IMR-90 (cell line): ENCODE measurements around the gene PRXL2B. TPM values are rescaled to one million over a fixed set of nuclear protein-coding genes. Genes with fewer than 3 reads are reported as not detected.
"Not testable (repeated sequence)": the region's sequence is repeated elsewhere in the genome, so short reads cannot be mapped to it uniquely, and the experiment has no call there.

Source experiments
- ATAC-seq: fragments of 200-7000 bp; cut with Tn5 transposase; 2 replicates; pipeline ENCODE4 v1.9.1; 2020; ENCODE audit warnings: low read depth, mild to moderate bottlenecking, moderate library complexity
- BruUV-seq: library from RNA; stranded (reverse); fragments of 400-500 nt; replicated peaks from 2 replicates; lab custom pipeline; 2021; lab: Mats Ljungman, UMichigan
- CTCF ChIA-PET: fragments of 300-600 bp; formaldehyde crosslinking; extraction: SDS; loops from one replicate; lab custom pipeline; 2021; ENCODE audit warnings: antibody characterized with exemption; lab: Yijun Ruan, JAX
- POLR2A ChIA-PET: fragments of 300-600 bp; sonication (Branson Sonifier 250); formaldehyde crosslinking; loops from one replicate; lab custom pipeline; 2022; ENCODE audit warnings: antibody characterized with exemption; ENCODE audit not compliant: unreplicated experiment; lab: Charles Lee
- DNase-seq: peaks from one replicate; pipeline ENCODE4 v3.0.0; 2013
- H2AFZ ChIP-seq: replicated peaks from 2 replicates; pipeline ENCODE3; 2013; ENCODE audit warnings: low read length, mild to moderate bottlenecking; ENCODE audit not compliant: poor library complexity
- H2AK5ac ChIP-seq: 2 replicates; pipeline ENCODE4 v1.6.1; 2013; ENCODE audit warnings: low read depth, low read length, inconsistent platforms
- H2AK9ac ChIP-seq: replicated peaks from 2 replicates; pipeline ENCODE3; 2013; ENCODE audit warnings: mild to moderate bottlenecking, low read depth, low read length, moderate library complexity; ENCODE audit not compliant: poor library complexity
- H2BK120ac ChIP-seq: 2 replicates; pipeline ENCODE4 v1.6.1; 2013; ENCODE audit warnings: low read depth, low read length, inconsistent platforms
- H2BK15ac ChIP-seq: 3 replicates; pipeline ENCODE4 v1.6.1; 2013; ENCODE audit warnings: low read depth, low read length, inconsistent platforms
- H2BK20ac ChIP-seq: 2 replicates; pipeline ENCODE4 v1.6.1; 2013; ENCODE audit warnings: low read depth, mild to moderate bottlenecking, inconsistent platforms, low read length, moderate library complexity
- H2BK5ac ChIP-seq: 2 replicates; pipeline ENCODE4 v1.6.1; 2013; ENCODE audit warnings: mild to moderate bottlenecking, low read depth, low read length, inconsistent platforms; ENCODE audit not compliant: poor library complexity, severe bottlenecking
- H3K14ac ChIP-seq: replicated peaks from 2 replicates; pipeline ENCODE4 v1.6.1; 2013; ENCODE audit warnings: low read depth, low read length, inconsistent platforms
- H3K18ac ChIP-seq: 2 replicates; pipeline ENCODE4 v1.6.1; 2013; ENCODE audit warnings: low read depth, low read length, control low read depth
- H3K23ac ChIP-seq: 2 replicates; pipeline ENCODE4 v1.6.1; 2013; ENCODE audit warnings: low read depth, low read length, inconsistent platforms
- H3K27ac ChIP-seq: 2 replicates; pipeline ENCODE4 v1.5.1; 2013; ENCODE audit warnings: mild to moderate bottlenecking, control low read depth, low read length; ENCODE audit not compliant: insufficient read depth
- H3K27me3 ChIP-seq: 2 replicates; pipeline ENCODE4 v1.6.1; 2013; ENCODE audit warnings: low read length; ENCODE audit not compliant: control insufficient read depth, insufficient read depth
- H3K36me3 ChIP-seq: 2 replicates; pipeline ENCODE4 v1.6.1; 2013; ENCODE audit warnings: low read length, mixed read lengths; ENCODE audit not compliant: control insufficient read depth, insufficient read depth
- H3K4ac ChIP-seq: 2 replicates; pipeline ENCODE4 v1.6.1; 2013; ENCODE audit warnings: low read depth, low read length, inconsistent platforms
- H3K4me1 ChIP-seq: 2 replicates; pipeline ENCODE4 v1.6.1; 2013; ENCODE audit warnings: low read length, mixed read lengths; ENCODE audit not compliant: control insufficient read depth, insufficient read depth
- H3K4me2 ChIP-seq: 2 replicates; pipeline ENCODE4 v1.6.1; 2013; ENCODE audit warnings: low read depth, mild to moderate bottlenecking, control low read depth, low read length, moderate library complexity
- H3K4me3 ChIP-seq: 2 replicates; pipeline ENCODE4 v1.5.1; 2013; ENCODE audit warnings: low read depth, mild to moderate bottlenecking, control low read depth, low read length, moderate library complexity; ENCODE audit not compliant: insufficient read depth
- H3K56ac ChIP-seq: 2 replicates; pipeline ENCODE4 v1.6.1; 2013; ENCODE audit warnings: low read length, inconsistent platforms; ENCODE audit not compliant: insufficient read depth; ENCODE audit errors: extremely low read depth
- H3K79me1 ChIP-seq, 2 experiments: 2 replicates each; pipeline ENCODE4 v1.6.1; 2013; ENCODE audit warnings: low read length in 2 of 2, inconsistent platforms in 1 of 2, low read depth in 1 of 2
- H3K9ac ChIP-seq: 2 replicates; pipeline ENCODE4 v1.6.1; 2013; ENCODE audit warnings: low read depth, low read length, control low read depth
- H3K9me1 ChIP-seq: 2 replicates; pipeline ENCODE4 v1.6.1; 2013; ENCODE audit warnings: low read length, inconsistent platforms; ENCODE audit not compliant: insufficient read depth
- H3K9me3 ChIP-seq: 2 replicates; pipeline ENCODE4 v1.6.1; 2013; ENCODE audit warnings: low read length; ENCODE audit not compliant: control insufficient read depth, insufficient read depth
- H4K20me1 ChIP-seq: 2 replicates; pipeline ENCODE4 v1.6.1; 2013; ENCODE audit warnings: low read length, inconsistent platforms; ENCODE audit not compliant: insufficient read depth
- H4K5ac ChIP-seq: 2 replicates; pipeline ENCODE4 v1.6.1; 2013; ENCODE audit warnings: mild to moderate bottlenecking, low read depth, low read length, control low read depth
- H4K8ac ChIP-seq, 2 experiments: 2 replicates each; pipeline ENCODE4 v1.6.1; 2013; ENCODE audit warnings: low read depth in 2 of 2, low read length in 2 of 2, control low read depth in 1 of 2, inconsistent platforms in 1 of 2
- H4K91ac ChIP-seq: 2 replicates; pipeline ENCODE4 v1.6.1; 2013; ENCODE audit warnings: low read depth, low read length, inconsistent platforms; ENCODE audit not compliant: insufficient read depth
- MXI1 ChIP-seq: IDR thresholded peaks from 2 replicates; pipeline ENCODE4 v1.6.1; 2012; ENCODE audit warnings: low read depth, mild to moderate bottlenecking, low read length, moderate library complexity, borderline replicate concordance
- RFX5 ChIP-seq: IDR thresholded peaks from 2 replicates; pipeline ENCODE4 v1.8.0; 2012; ENCODE audit warnings: low read depth, mild to moderate bottlenecking, low read length, moderate library complexity
- WGBS, 2 experiments: methylation state at CpG; one replicate each; pipeline versions ENCODE4 v1.1.5 to v1.1.7; 2013; ENCODE audit warnings: missing lambda C conversion rate in 2 of 2; ENCODE audit not compliant: insufficient read length in 1 of 2; ENCODE audit errors: extremely low coverage in 2 of 2; 5-methylcytosine and 5-hydroxymethylcytosine counted together
- dilution Hi-C: fragments of 300-500 bp; cut with HindIII; formaldehyde crosslinking; loops from one replicate; pipeline ENCODE4 v1.14.3; 2018; ENCODE audit warnings: low sequenced_read_pairs; ENCODE audit not compliant: unreplicated experiment
- in situ Hi-C: fragments of 300-500 bp; cut with MboI; formaldehyde crosslinking; loops from 3 replicates; pipeline ENCODE4 v1.14.3; 2019; ENCODE audit warnings: low sequenced_read_pairs, inconsistent platforms, mixed read lengths
- intact Hi-C: fragments of 100-400 bp; cut with micrococcal nuclease; formaldehyde crosslinking; loops from 2 replicates; pipeline ENCODE4 v1.10.0; 2022
- polyA plus RNA-seq, 3 experiments: library from polyadenylated mRNA; depleted of rRNA; stranded (reverse); fragments of >200 nt; gene quantifications; 2 replicates each; pipeline ENCODE4 v1.2.3, GENCODE V29; 2012; ENCODE audit warnings: low replicate concordance in 1 of 3
- total RNA-seq: library from RNA; depleted of rRNA; stranded (reverse); fragments of >200 nt; gene quantifications from 2 replicates; pipeline ENCODE4 v1.2.3, GENCODE V29; 2012

PRXL2B gene
- total and polyA plus RNA-seq, 2 of the 4 experiments (the other 2 are of a cell fraction) = 10.9 to 22.3 TPM

- H3K36me3 ChIP-seq = no peaks in the 10 kb centered on the region
- POLR2A ChIA-PET = no interaction called here
- intact Hi-C loops = no loop called here
Observed at GRCh38 chr1:2552189-2552588, 34.4 kb upstream of the PRXL2B start.

DNA sequence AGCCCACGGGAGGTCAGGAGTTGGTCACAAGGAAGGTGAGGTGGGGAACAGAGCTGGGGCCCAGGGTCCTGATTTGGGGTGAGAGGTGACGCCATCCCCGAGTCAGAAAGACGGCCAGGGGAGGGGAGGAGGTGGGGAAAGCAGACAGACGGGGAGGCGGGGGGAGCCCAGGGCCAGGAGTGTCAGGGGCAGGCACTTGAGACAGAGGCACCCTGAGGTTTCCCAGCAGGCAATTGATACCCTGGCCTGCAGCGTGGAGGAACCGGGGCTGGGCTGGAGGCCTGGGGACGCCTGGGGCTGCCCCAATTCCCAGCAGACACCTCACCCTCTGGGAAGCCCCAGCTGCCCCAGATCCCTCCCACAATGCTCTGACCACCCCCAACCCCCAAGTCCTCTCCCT is 33.5 kb upstream of the PRXL2B start:
- H3K4ac ChIP-seq, H3K9me3 ChIP-seq, H3K18ac ChIP-seq, H3K36me3 ChIP-seq, H2BK120ac ChIP-seq, H4K91ac ChIP-seq, CTCF ChIA-PET, H3K79me1 ChIP-seq, dilution Hi-C loops, intact Hi-C loops, DNase-seq, H2AFZ ChIP-seq, H3K4me1 ChIP-seq, H2BK5ac ChIP-seq, H3K23ac ChIP-seq, H3K56ac ChIP-seq, H4K5ac ChIP-seq, H4K20me1 ChIP-seq, H3K14ac ChIP-seq, H3K4me2 ChIP-seq, H2AK9ac ChIP-seq, H3K27ac ChIP-seq, H3K9me1 ChIP-seq, in situ Hi-C loops, H3K27me3 ChIP-seq, H2AK5ac ChIP-seq, H3K9ac ChIP-seq, H4K8ac ChIP-seq, H2BK15ac ChIP-seq, H2BK20ac ChIP-seq, ATAC-seq, H3K4me3 ChIP-seq, BruUV-seq, POLR2A ChIA-PET: not testable (repeated sequence)
- no CpG with 5 or more reads among the region's 9 CpGs for WGBS, 2 experiments

More at GRCh38 chr1:2552189-2552588, 34.4 kb upstream of the PRXL2B start:
- in situ Hi-C loops = no loop called here
- no peak overlapping the region for H2BK120ac ChIP-seq
- dilution Hi-C loops = no loop called here
- H3K79me1 ChIP-seq = peaks cover 0 to 4% of the 10 kb centered on the region in 2 experiments; a peak in 1 of 4 replicates
- no peak overlapping the region for H3K56ac ChIP-seq
- H2BK15ac ChIP-seq = no peak overlapping the region
- no peak overlapping the region for H3K4me2 ChIP-seq
- 89% methylated on average over 16 of the region's 26 CpGs; no CpG with 5 or more reads in 1 of the 2 experiments for WGBS, 2 experiments
- H3K4me1 ChIP-seq = peaks cover 6% of the 10 kb centered on the region
- no peak overlapping the region for H3K4ac ChIP-seq
- H4K20me1 ChIP-seq = 0 out of 2 replicates have a peak, but pooled peaks cover 3% of the 10 kb centered on the region
- CTCF ChIA-PET = no interaction called here
- ATAC-seq (no peak), DNase-seq (no peak)
- no peak overlapping the region for H3K9ac ChIP-seq
- no peak overlapping the region for H2AK5ac ChIP-seq
- no peak overlapping the region for H3K14ac ChIP-seq
- H3K23ac ChIP-seq = no peak overlapping the region
- no peak overlapping the region for H2AK9ac ChIP-seq
- H2BK5ac ChIP-seq = no peak overlapping the region
- BruUV-seq = no TSS peak
- no peak for TF ChIP-seq MXI1
- TF ChIP-seq RFX5 = no peak
- H3K9me1 ChIP-seq = no peaks in the 10 kb centered on the region
- no peak overlapping the region for H4K91ac ChIP-seq
- H3K27ac ChIP-seq = no peak overlapping the region
- no peak overlapping the region for H4K5ac ChIP-seq
- no peak overlapping the region for H4K8ac ChIP-seq
- H2AFZ ChIP-seq = no peak overlapping the region
- H3K18ac ChIP-seq = no peak overlapping the region
- no peaks in the 10 kb centered on the region for H3K9me3 ChIP-seq
- no peaks in the 10 kb centered on the region; the same call in 1 of the 2 replicates for H3K27me3 ChIP-seq
- no peak overlapping the region for H3K4me3 ChIP-seq
- H2BK20ac ChIP-seq = no peak overlapping the region
